GM12878 (cell line): ENCODE data around the gene HEBP2. TPM values are rescaled to one million over a fixed set of nuclear protein-coding genes. Genes with fewer than 3 reads are reported as not detected.

Experiments
- ATAC-seq: fragments of 200-7000 bp; cut with Tn5 transposase; 3 replicates; pipeline ENCODE4 v1.9.1; 2020; ENCODE audit warnings: mild to moderate bottlenecking, moderate library complexity
- BruUV-seq: library from RNA; stranded (reverse); fragments of 400-500 nt; replicated peaks from 2 replicates; lab custom pipeline; 2021; lab: Mats Ljungman, UMichigan
- CTCF ChIA-PET: fragments of 300-600 bp; sonication (Branson Sonifier 250); formaldehyde crosslinking; extraction: SDS; loops from one replicate; lab custom pipeline; 2021; ENCODE audit warnings: inconsistent platforms; lab: Yijun Ruan, JAX
- POLR2A ChIA-PET: fragments of 350-600 bp; formaldehyde crosslinking; extraction: SDS; loops from one replicate; lab custom pipeline; 2021; ENCODE audit warnings: inconsistent platforms; lab: Charles Lee
- RAD21 ChIA-PET: fragments of 300-600 bp; sonication (Branson Sonifier 250); formaldehyde crosslinking; loops from one replicate; lab custom pipeline; 2023; ENCODE audit warnings: antibody characterized with exemption; ENCODE audit not compliant: unreplicated experiment; lab: Charles Lee
- SMC1A ChIA-PET: fragments of 300-600 bp; sonication (Branson Sonifier 250); formaldehyde crosslinking; loops from one replicate; lab custom pipeline; 2023; ENCODE audit not compliant: unreplicated experiment, uncharacterized antibody; lab: Charles Lee
- DNase-seq: peaks from one replicate; pipeline ENCODE4 v3.0.0-alpha.2; 2011; ENCODE audit warnings: low read depth, low spot score
- FAIRE-seq: peaks from 3 replicates; lab custom pipeline; 2011; peaks lifted over from hg19 to GRCh38; lab: Jason Lieb, UNC
- H2AFZ ChIP-seq: 2 replicates; pipeline ENCODE4 v1.6.0; 2011; ENCODE audit warnings: low read depth, low read length, control low read depth; ENCODE audit not compliant: control insufficient read depth
- H3K27ac ChIP-seq: 2 replicates; pipeline ENCODE4 v1.5.1; 2011; ENCODE audit warnings: control low read depth; ENCODE audit not compliant: control insufficient read depth, insufficient read depth
- H3K27me3 ChIP-seq, 2 experiments: replicated peaks in 1 of 2; 2 replicates each; pipeline versions ENCODE4 v1.6.0 to v1.6.1; 2011; ENCODE audit warnings: low read length in 1 of 2; ENCODE audit not compliant: control insufficient read depth in 2 of 2, insufficient read depth in 2 of 2
- H3K36me3 ChIP-seq, 2 experiments: 2 replicates each; pipeline ENCODE4 v1.5.1; 2011; ENCODE audit warnings: low read length in 1 of 2; ENCODE audit not compliant: control insufficient read depth in 2 of 2, insufficient read depth in 2 of 2
- H3K4me1 ChIP-seq: 2 replicates; pipeline ENCODE4 v1.6.1; 2011; ENCODE audit warnings: mild to moderate bottlenecking, low read length, moderate library complexity, mixed read lengths; ENCODE audit not compliant: control insufficient read depth, insufficient read depth
- H3K4me2 ChIP-seq: 2 replicates; pipeline ENCODE4 v1.6.0; 2011; ENCODE audit warnings: control low read depth; ENCODE audit not compliant: control insufficient read depth, insufficient read depth
- H3K4me3 ChIP-seq: fragments of 200-600 bp; sonication (generic); 2 replicates; pipeline ENCODE4 v1.5.1; 2016
- H3K79me2 ChIP-seq: 2 replicates; pipeline ENCODE4 v1.6.0; 2011; ENCODE audit warnings: low read length; ENCODE audit not compliant: control insufficient read depth, insufficient read depth
- H3K9ac ChIP-seq: 2 replicates; pipeline ENCODE4 v1.8.0; 2011; ENCODE audit warnings: low read length, control low read depth, mixed read lengths; ENCODE audit not compliant: control insufficient read depth, insufficient read depth
- H3K9me3 ChIP-seq: replicated peaks from 3 replicates; pipeline ENCODE4 v1.5.1; 2011; ENCODE audit warnings: mild to moderate bottlenecking, low read length; ENCODE audit not compliant: control insufficient read depth, insufficient read depth
- H4K20me1 ChIP-seq: 2 replicates; pipeline ENCODE4 v1.6.0; 2011; ENCODE audit not compliant: control insufficient read depth, insufficient read depth
- ATF7 ChIP-seq: fragments of 450-650 bp; IDR thresholded peaks from 2 replicates; pipeline ENCODE4 v1.6.1; 2016; ENCODE audit warnings: low read depth, mild to moderate bottlenecking
- E2F8 ChIP-seq: fragments of 450-650 bp; IDR thresholded peaks from 2 replicates; pipeline ENCODE4 v1.6.1; 2018; ENCODE audit warnings: mild to moderate bottlenecking, low read depth, moderate library complexity; ENCODE audit not compliant: partially characterized antibody
- EP300 ChIP-seq, 2 experiments: fragments of 150-350 bp in 1 of 2; IDR thresholded peaks; 2 replicates each; pipeline ENCODE4 v1.6.1; 2011 to 2012; ENCODE audit warnings: low read depth in 2 of 2, low read length in 2 of 2, borderline replicate concordance in 1 of 2, improper control_type of control experiment in 1 of 2, inconsistent platforms in 1 of 2; ENCODE audit not compliant: control insufficient read depth in 1 of 2
- HDAC6 ChIP-seq: fragments of 200-600 bp; sonication (generic); IDR thresholded peaks from one replicate; pipeline ENCODE4 v1.8.0; 2017; ENCODE audit warnings: antibody characterized with exemption; ENCODE audit not compliant: unreplicated experiment
- PAX8 ChIP-seq: fragments of 450-650 bp; IDR thresholded peaks from 2 replicates; pipeline ENCODE4 v1.6.1; 2017; ENCODE audit warnings: mild to moderate bottlenecking, moderate library complexity
- PML ChIP-seq: IDR thresholded peaks from 2 replicates; pipeline ENCODE4 v1.6.1; 2012; ENCODE audit warnings: low read length, inconsistent platforms
- RB1 ChIP-seq: fragments of 450-650 bp; formaldehyde crosslinking; IDR thresholded peaks from 2 replicates; pipeline ENCODE4 v1.6.1; 2017; ENCODE audit warnings: mild to moderate bottlenecking, borderline replicate concordance
- SUZ12 ChIP-seq: fragments of 200-600 bp; sonication (generic); IDR thresholded peaks from one replicate; pipeline ENCODE4 v1.6.1; 2018; ENCODE audit warnings: antibody characterized with exemption, mild to moderate bottlenecking; ENCODE audit not compliant: unreplicated experiment
- ZBTB40 ChIP-seq: fragments of 450-650 bp; IDR thresholded peaks from 2 replicates; pipeline ENCODE4 v1.6.1; 2016; ENCODE audit warnings: mild to moderate bottlenecking, moderate library complexity, borderline replicate concordance
- WGBS: methylation state at CpG from one replicate; pipeline ENCODE4 v1.1.6; 2016; ENCODE audit warnings: low lambda C conversion rate; ENCODE audit not compliant: insufficient replicate concordance, insufficient coverage; ENCODE audit errors: missing lambda C conversion rate; 5-methylcytosine and 5-hydroxymethylcytosine counted together
- in situ Hi-C: fragments of 300-500 bp; cut with MboI; formaldehyde crosslinking; loops from 9 replicates; pipeline ENCODE4 v1.14.3; 2018; ENCODE audit warnings: mixed read lengths
- intact Hi-C: fragments of 100-400 bp; cut with micrococcal nuclease; formaldehyde crosslinking; loops from one replicate; pipeline ENCODE4 v1.14.2; 2022; ENCODE audit not compliant: unreplicated experiment
- polyA plus RNA-seq, 11 experiments: library from polyadenylated mRNA; depleted of rRNA in 4 of 11; unstranded in 6 of 11; stranded (reverse) in 5 of 11; fragments of >200 nt; fragmentation: Nextera tagmentation in 4 of 11; fragmentation: Illumina TruSeq in 1 of 11; extraction: Ambion mirVana in 4 of 11; extraction: Trizol in 1 of 11; gene quantifications; 1 replicate in 1 of 11; 2 replicates in 10 of 11; pipeline versions ENCODE4 v1.2.1 to v1.2.3, GENCODE V29; 2011 to 2016; ENCODE audit warnings: inconsistent platforms in 2 of 11, missing spikeins in 2 of 11, low read depth in 1 of 11
- total RNA-seq, 4 experiments: library from RNA; depleted of rRNA in 3 of 4; stranded (reverse); fragments of >200 nt in 3 of 4; fragmentation: Illumina TruSeq in 1 of 4; extraction: Trizol in 1 of 4; gene quantifications; 2 replicates each; pipeline versions ENCODE4 v1.2.1 to v1.2.3, GENCODE V29; 2013 to 2021
- TF ChIP-seq, protein P1 (sequence below): IDR thresholded peaks from 2 replicates; pipeline ENCODE4 v1.6.1; 2011; ENCODE audit warnings: low read depth, low read length, improper control_type of control experiment, borderline replicate concordance

HEBP2 gene
- total and polyA plus RNA-seq, 10 of the 15 experiments (the other 5 are each of a cell fraction or from before 2014, with no cell fraction given): 3.8 to 41.8 (median 16.9) TPM

- no peaks in the 10 kb centered on the region for H3K4me1 ChIP-seq
- H3K27me3 ChIP-seq: no peaks in the 10 kb centered on the region
- no peaks in the 10 kb centered on the region for H3K79me2 ChIP-seq
- intact Hi-C loops: no loop called here
- no peak for TF ChIP-seq SUZ12
- TF ChIP-seq ZBTB40: no peak
- no peak for TF ChIP-seq EP300 (IDR thresholded peaks at IDR 0.05; ENCODE audit: borderline replicate concordance in 1 of 2, control insufficient read depth in 1 of 2, low read depth in 2 of 2, low read length in 2 of 2)
- TF ChIP-seq HDAC6: no peak
- no peak for TF ChIP-seq RB1
- no peak for TF ChIP-seq PAX8
- TF ChIP-seq PML: no peak
- TF ChIP-seq ATF7: no peak
- no peak for TF ChIP-seq E2F8
- TF ChIP-seq, protein P1, sequence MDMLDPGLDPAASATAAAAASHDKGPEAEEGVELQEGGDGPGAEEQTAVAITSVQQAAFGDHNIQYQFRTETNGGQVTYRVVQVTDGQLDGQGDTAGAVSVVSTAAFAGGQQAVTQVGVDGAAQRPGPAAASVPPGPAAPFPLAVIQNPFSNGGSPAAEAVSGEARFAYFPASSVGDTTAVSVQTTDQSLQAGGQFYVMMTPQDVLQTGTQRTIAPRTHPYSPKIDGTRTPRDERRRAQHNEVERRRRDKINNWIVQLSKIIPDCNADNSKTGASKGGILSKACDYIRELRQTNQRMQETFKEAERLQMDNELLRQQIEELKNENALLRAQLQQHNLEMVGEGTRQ: no peak
- no peaks in the 10 kb centered on the region for H3K9me3 ChIP-seq
- DNase-seq (no peak), ATAC-seq (no peak), FAIRE-seq (no peak)
- in situ Hi-C loops: loop anchor here (5.0 kb wide), 2 partner anchors 81 to 331 kb away; no protein-coding TSS in a partner anchor
- no peaks in the 10 kb centered on the region for H4K20me1 ChIP-seq
- ChIA-PET POLR2A (interaction anchor here (0.8 kb wide), 1 partner anchor 78 kb away, joined by 3 read pairs; no protein-coding TSS in a partner anchor), SMC1A (interaction anchor here (0.6 to 10.0 kb wide), 6 partner anchors 15 to 140 kb away, joined by 3 to 234 read pairs (median 12); partner anchors contain the start of gene NHSL1), RAD21 (interaction anchor here (0.6 to 9.4 kb wide), 4 partner anchors 28 to 349 kb away, joined by 3 to 202 read pairs (median 13); partner anchors contain the start of genes HEBP2 and NHSL1), CTCF (interaction anchor here (1.0 to 17.0 kb wide), 4 partner anchors 15 to 334 kb away, joined by 3 to 387 read pairs (median 4); no protein-coding TSS in a partner anchor)
- no peak overlapping the region for H3K4me3 ChIP-seq
- H3K4me2 ChIP-seq: no peak overlapping the region
- peaks cover 0 to 9% of the 10 kb centered on the region in 2 experiments; a peak in 2 of 4 replicates for H3K36me3 ChIP-seq
- H2AFZ ChIP-seq: no peak overlapping the region
- 42% methylated on average over 16 of the region's 19 CpGs for WGBS
- BruUV-seq: no TSS peak
- H3K9ac ChIP-seq: no peak overlapping the region
- no peak overlapping the region for H3K27ac ChIP-seq
Measured at GRCh38 chr6:138431256-138432062, 27.4 kb downstream of the HEBP2 start.
